GM12874 (cell line): ENCODE measurements around the gene SOBP.

Source experiments
- CTCF ChIP-seq: IDR thresholded peaks from 2 replicates; pipeline ENCODE4 v1.5.1; 2011; ENCODE audit warnings: low read depth, mild to moderate bottlenecking, control low read depth, low read length, moderate library complexity; ENCODE audit not compliant: insufficient read depth

Gene SOBP

GRCh38 chr6:107599043-107599442 is 109.1 kb downstream of the SOBP start:
- TF ChIP-seq CTCF = no peak

GRCh38 chr6:107600121-107600520 is 110.2 kb downstream of the SOBP start:
- TF ChIP-seq CTCF = no peak

GRCh38 chr6:107600936-107601335 is 111.0 kb downstream of the SOBP start:
- no peak for TF ChIP-seq CTCF

- no peak for TF ChIP-seq CTCF
Observed at GRCh38 chr6:107601406-107601805, 111.5 kb downstream of the SOBP start.

- no peak for TF ChIP-seq CTCF
Observed at GRCh38 chr6:107602321-107603005, 112.5 kb downstream of the SOBP start.

- TF ChIP-seq CTCF = no peak
Observed at GRCh38 chr6:107603006-107603370, 113.1 kb downstream of the SOBP start.

GRCh38 chr6:107604549-107604948 is 114.6 kb downstream of the SOBP start:
- no peak for TF ChIP-seq CTCF
